Activated CD4-positive, alpha-beta T cell treated with anti-CD3 and anti-CD28 coated beads, Interleukin-2, Interleukin-4, amounts not matched to agents 100 ng/mL and 50 ng/mL, durations not matched to agents 16 hours and 8 hours (primary cell): ENCODE measurements around the gene WNT5B.

ENCODE experiments used
- DNase-seq: peaks from one replicate; pipeline ENCODE4 v3.0.0-alpha.2; 2020; ENCODE audit warnings: low spot score

WNT5B gene

GRCh38 chr12:1651946-1652345 is 22.9 kb downstream of the WNT5B start:
- DNase-seq: no peak

- no peak for DNase-seq
These were observed 26.3 kb downstream of the WNT5B start for GRCh38 chr12:1655225-1655788.

GRCh38 chr12:1656902-1657301 is 27.9 kb downstream of the WNT5B start:
- DNase-seq: no peak

GRCh38 chr12:1657688-1658087 is 28.7 kb downstream of the WNT5B start:
- DNase-seq: no peak

DNA sequence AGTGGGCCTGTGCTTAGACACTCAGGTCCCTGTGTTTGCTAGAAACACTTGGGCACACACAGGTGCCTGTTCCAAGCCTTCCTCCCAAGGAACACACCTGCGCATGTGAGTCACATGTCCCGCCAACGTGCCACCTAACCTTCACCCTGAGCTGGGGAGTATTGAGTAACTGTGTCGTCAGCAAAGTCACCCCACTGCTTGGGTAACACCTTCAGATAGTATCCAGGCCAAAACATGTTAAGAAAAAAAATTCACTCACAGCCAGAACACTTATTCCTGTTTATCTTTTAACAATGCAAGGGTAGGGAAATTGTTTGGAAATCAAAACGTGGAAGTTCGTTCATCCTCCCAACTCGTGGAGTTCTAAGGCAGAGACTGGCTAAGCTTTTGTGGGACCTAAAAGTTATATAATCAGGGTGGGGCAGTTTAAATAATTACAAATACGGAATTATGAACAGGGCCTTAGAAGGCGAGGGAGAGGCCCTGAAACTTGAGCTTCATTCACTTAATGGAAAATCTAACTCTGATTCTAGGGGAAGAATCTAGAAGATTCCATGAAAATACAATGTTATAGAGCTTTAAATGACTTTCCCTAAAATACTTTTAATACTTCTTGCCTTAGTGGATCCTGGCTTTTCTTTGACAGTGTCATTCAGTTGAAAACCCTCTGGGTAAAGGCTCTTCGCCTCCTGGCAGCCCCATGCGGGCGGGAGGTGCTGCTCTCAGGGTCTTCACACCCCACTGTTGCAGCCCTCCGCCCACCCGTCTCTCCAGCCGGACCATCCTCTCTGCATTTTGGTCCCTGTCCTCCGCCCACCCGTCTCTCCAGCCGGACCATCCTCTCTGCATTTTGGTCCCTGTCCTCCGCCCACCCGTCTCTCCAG is 31.5 kb downstream of the WNT5B start:
- peak; percentile 11 for DNase-seq

DNA sequence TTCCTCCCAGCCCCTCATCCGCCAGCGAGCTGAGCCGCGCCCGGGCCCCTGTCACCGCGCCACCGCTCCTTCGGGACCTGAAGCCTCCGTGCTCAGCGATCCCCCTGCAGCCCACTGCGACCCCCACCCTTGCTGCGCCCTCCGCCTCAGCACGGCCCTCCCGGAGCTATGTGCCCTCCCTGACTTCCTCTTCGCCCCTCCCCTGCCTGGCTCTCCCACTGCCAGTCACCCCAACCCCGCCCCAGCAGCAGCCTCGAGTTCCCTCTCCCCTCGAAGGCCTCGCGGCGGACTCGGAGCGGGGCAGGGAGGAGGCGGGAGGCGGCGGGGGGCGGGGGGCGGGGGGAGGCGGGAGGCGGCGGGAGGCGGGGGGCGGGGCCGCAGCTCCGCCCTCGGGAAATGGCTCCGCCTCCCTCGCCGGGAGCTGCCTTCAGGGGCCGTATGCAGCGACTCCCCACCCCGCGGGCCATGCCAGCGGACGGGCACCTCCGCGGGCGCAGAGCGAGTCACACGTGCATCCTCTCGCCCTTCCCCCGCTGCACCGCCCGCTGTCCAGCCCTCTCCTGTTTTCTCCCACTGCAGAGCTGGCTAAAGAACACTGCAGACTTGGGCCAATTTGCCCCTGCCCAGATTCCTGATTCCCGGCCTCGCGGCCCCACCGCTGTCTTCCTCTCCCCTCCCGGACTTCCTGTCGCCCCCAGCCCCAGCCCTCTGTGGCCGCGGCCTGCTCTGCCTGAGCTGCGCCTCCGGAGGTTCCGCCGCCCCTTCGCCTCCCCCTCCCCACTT is 32.7 kb downstream of the WNT5B start:
- peak; percentile 81 for DNase-seq

GRCh38 chr12:1662761-1663439 is 33.9 kb downstream of the WNT5B start:
- no peak for DNase-seq

DNA sequence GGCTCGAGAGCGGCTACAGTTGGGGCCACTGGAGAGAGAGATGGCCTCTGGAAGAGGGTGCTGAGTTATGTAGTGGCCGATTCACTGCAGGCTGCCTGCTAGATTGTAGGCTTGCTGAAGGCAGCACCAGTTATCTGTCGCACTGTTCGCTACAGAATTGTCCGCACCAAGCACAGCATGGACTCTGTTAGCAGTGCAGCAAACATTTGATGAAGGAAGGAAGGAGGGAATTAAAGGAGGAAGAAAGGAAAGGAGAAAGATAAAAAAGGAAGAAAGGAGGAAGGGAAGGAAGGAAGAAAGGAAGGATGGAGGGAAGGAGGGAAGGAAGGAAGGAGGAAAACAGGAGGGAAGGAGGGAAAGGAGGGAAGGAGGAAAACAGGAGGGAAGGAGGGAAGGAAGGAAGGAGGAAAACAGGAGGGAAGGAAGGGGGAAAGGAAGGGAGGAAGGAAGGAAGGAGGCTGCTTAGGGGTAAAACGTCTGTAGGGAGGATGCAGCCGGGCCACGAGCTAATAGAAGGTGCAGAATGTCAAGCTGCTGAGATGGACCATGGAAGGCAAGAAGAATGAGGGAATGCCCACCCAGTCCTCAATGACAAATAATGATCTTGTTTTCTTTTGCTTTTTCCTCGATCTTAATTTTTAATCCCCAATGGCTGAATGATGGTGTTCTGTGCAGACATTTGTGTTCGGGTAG is 34.6 kb downstream of the WNT5B start:
- no peak for DNase-seq

DNA sequence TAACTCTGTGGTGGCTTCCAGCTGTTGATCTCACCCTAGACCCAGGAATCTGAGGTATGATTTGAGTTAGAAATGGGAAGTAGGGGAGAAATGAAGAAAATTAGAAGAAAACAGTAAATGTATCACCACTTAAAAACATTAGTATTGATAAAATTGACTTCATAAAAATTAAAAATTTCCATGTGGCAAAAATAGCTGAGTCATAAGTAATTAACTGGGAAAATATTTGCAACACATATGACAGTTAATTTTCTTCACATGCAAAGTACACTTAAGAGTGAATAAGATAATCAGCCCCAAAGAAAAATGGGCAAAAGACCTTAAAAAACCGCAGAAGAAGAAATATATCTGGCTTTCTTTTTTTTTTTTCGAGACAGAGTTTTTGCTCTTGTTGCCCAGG is 36.3 kb downstream of the WNT5B start:
- no peak for DNase-seq

DNA sequence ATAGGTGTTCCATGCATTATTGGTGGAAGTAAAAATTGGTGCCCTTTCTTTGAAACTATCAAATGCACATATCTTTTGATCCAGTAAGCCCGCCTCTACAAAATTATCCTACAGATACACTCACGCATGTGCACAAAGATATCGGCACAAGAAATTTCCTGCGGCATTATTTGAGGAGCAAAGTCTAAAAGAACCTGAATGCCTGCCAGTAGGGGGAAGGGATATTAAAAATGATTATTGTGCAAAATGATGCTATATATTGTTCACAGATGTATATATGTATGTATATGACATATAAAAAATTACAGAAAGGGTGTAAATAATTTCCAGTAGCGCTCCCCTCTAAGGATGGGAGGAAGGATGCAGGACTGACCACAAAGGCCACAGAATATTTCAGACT is 37.2 kb downstream of the WNT5B start:
- no peak for DNase-seq

DNA sequence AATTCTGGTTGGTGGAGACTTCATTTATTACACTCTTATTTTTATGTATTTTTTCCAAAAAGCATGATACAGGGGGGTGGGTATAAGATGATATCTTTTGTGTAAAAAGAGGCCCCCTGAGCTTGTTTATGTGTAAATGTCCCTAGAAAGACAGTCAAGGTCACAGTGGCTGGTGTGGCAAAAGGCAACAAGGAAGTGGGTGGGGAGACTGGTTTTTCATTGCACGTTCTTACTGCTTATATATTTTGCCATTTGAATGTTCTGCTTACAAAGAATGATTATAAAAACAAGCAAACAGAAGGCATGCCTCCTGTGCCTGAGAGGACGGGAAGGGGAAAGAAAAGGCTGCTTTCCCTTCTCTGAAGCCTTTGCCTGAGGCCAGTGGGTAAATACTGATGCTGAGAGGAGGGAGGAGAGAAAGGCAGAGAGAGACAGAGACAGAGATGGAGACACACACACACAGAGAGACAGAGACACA is 37.7 kb downstream of the WNT5B start:
- no peak for DNase-seq

DNA sequence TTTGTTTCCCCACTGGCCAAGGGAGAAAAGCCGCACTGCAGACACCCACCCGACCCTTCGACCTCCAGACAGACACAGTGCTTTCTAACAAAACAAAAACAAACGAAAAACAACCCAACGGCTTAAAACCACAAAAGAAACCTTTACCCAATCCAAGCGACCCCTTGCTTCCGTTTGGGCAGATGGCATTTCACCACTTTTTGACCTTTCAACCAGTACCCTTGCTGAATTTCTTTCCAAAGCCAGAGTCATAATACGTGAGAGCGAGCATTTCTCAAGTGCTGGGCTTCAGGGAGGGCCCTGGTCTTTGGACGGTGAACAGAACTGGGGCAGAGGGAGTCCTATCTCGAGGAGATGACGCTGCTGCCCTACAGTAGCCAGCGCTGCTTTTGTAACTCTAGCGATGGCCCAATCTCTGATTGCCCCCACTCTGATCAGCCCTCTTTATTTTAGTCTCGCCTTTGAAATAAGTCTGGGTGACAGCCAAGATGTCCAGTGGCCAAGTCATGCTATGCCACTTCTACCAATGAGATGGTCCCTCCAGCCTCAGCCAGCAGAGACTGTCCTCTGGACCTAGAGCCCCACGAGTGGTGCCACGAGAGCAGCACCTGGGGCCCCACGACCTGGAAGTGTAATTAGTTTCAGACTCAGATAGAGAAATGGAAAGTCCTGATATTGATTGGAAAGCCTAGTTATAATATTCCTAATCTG is 40.0 kb downstream of the WNT5B start:
- DNase-seq: no peak

DNA sequence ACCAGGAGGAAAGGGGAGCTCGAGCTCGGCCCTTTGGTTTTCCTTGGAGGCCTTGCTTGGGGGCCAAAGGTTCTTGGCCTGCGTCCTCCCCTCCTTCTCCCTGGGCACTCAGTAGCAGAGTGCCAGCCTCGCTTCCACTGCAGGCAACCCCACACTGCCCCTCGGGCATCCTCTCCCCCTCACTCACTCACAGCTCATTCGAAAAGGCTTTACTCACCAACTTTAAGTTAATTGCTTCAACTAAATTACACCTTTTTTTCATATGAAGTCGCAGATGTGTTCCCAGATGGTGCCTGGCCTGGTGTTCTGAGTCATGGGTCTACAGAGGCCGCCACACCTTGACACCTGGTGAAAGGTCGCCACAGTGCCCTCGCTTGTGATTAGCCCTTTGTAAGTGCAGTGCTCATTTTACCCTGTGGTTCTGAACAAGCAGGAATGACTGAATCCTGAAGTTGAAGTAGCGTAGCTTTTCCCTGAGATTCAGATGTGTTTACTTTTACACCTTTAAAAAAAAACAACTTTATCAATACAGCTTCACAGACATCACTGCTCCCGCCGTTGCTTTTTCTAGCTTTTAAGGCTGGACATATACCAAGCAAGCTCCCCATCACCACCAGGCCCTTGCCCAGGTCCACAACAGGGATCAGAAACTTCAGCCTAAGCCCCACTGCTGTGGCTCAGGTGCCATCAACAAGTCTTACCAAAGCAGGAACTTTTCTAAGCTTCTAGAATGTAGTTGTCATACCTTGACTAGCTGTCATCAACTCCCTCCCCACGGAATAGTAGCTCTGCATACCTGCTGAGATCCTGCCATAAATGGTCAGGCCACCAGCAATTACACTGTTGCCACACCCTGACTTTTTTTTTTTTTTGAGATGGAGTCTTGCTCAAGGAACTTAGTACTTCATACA is 41.6 kb downstream of the WNT5B start:
- no peak for DNase-seq

DNA sequence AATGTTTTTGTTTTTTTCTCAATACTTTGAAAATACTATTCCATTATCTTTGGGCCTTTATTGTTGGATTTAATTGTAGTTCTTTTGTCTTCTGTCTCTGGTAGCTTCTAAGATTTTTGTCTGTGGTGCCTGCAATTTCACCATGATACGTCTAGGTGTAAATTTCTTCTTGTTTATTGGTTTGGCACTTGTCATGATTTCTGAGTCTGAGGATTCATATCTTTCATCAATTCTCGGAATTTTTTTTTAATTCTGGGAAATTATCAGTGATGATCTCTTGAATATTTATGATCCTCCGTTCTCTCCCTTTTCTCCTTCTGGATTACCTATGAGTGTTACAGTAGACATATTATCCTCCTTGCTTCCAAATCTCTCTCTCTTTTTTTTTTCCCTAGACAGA is 47.0 kb downstream of the WNT5B start:
- no peak for DNase-seq

- no peak for DNase-seq
These were observed 51.9 kb downstream of the WNT5B start for GRCh38 chr12:1680804-1681492.

GRCh38 chr12:1681493-1681807 is 52.4 kb downstream of the WNT5B start:
- DNase-seq: no peak

GRCh38 chr12:1688086-1688710 is 59.2 kb downstream of the WNT5B start:
- DNase-seq: peak; percentile 13

- DNase-seq: peak; percentile 96
These were observed 61.6 kb downstream of the WNT5B start, which contains the start of gene ADIPOR2 for GRCh38 chr12:1690578-1691122. Gene ADIPOR2 (plus strand): TSS chr12:1691070. CDS start chr12:1754344, 63,274 bp downstream.
